IPS-15b (cell line): ENCODE measurements around the gene RPS6KB2.

ENCODE experiments used
- H3K27me3 ChIP-seq: one replicate; pipeline ENCODE4 v1.6.1; 2013; ENCODE audit warnings: low read length; ENCODE audit not compliant: control insufficient read depth, insufficient read depth
- H3K36me3 ChIP-seq: one replicate; pipeline ENCODE4 v1.6.1; 2013; ENCODE audit warnings: low read length; ENCODE audit not compliant: control insufficient read depth, insufficient read depth
- H3K4me1 ChIP-seq: one replicate; pipeline ENCODE4 v1.6.1; 2013; ENCODE audit warnings: mild to moderate bottlenecking, low read length; ENCODE audit not compliant: control insufficient read depth, insufficient read depth
- H3K4me3 ChIP-seq: one replicate; pipeline ENCODE4 v1.5.1; 2013; ENCODE audit warnings: low read depth, low read length
- H3K9ac ChIP-seq: one replicate; pipeline ENCODE4 v1.6.1; 2013; ENCODE audit warnings: low read depth, mild to moderate bottlenecking, low read length
- H3K9me3 ChIP-seq: one replicate; pipeline ENCODE4 v1.6.1; 2013; ENCODE audit warnings: mild to moderate bottlenecking, low read length; ENCODE audit not compliant: control insufficient read depth, insufficient read depth

The RPS6KB2 gene

GRCh38 chr11:67437082-67437808, 9.0 kb downstream of the RPS6KB2 start, which contains the start of gene PTPRCAP:
Gene PTPRCAP, minus strand, starts transcription at chr11:67437682. Its CDS starts 63 bp downstream, at chr11:67437619.
- H3K36me3 ChIP-seq, result peaks cover 61% of the 10 kb centered on the region
- no peaks in the 10 kb centered on the region for H3K27me3 ChIP-seq
- H3K9ac ChIP-seq, result peak within 1 kb of the TSS; percentile 47
- H3K4me1 ChIP-seq, result peaks cover 4% of the 10 kb centered on the region
- H3K4me3 ChIP-seq, result no peak within 1 kb of the TSS
- H3K9me3 ChIP-seq, result no peaks in the 10 kb centered on the region

GRCh38 chr11:67437809-67438157, 9.5 kb downstream of the RPS6KB2 start:
- Histone ChIP-seq H3K27me3 (no peaks in the 10 kb centered on the region), H3K4me3 (no peak overlapping the region), H3K36me3 (peaks cover 59% of the 10 kb centered on the region), H3K9me3 (no peaks in the 10 kb centered on the region), H3K9ac (no peak overlapping the region), H3K4me1 (peaks cover 4% of the 10 kb centered on the region)

GRCh38 chr11:67438158-67438902, 10.0 kb downstream of the RPS6KB2 start:
- H3K4me3 ChIP-seq, result no peak overlapping the region
- no peaks in the 10 kb centered on the region for H3K27me3 ChIP-seq
- peaks cover 54% of the 10 kb centered on the region for H3K36me3 ChIP-seq
- H3K9me3 ChIP-seq, result no peaks in the 10 kb centered on the region
- no peak overlapping the region for H3K9ac ChIP-seq
- H3K4me1 ChIP-seq, result peaks cover 4% of the 10 kb centered on the region

- Histone ChIP-seq H3K9ac (no peak overlapping the region), H3K9me3 (no peaks in the 10 kb centered on the region), H3K27me3 (no peaks in the 10 kb centered on the region), H3K4me1 (peaks cover 4% of the 10 kb centered on the region), H3K4me3 (no peak overlapping the region), H3K36me3 (peaks cover 43% of the 10 kb centered on the region)
These were observed 11.3 kb downstream of the RPS6KB2 start for GRCh38 chr11:67439321-67440228.

GRCh38 chr11:67440229-67441097, 12.2 kb downstream of the RPS6KB2 start:
- no peaks in the 10 kb centered on the region for H3K27me3 ChIP-seq
- no peak overlapping the region for H3K9ac ChIP-seq
- H3K36me3 ChIP-seq, result peaks cover 35% of the 10 kb centered on the region
- peaks cover 4% of the 10 kb centered on the region for H3K4me1 ChIP-seq
- H3K4me3 ChIP-seq, result no peak overlapping the region
- no peaks in the 10 kb centered on the region for H3K9me3 ChIP-seq

- H3K4me3 ChIP-seq, result no peak overlapping the region
- peaks cover 4% of the 10 kb centered on the region for H3K4me1 ChIP-seq
- H3K36me3 ChIP-seq, result peaks cover 31% of the 10 kb centered on the region
- no peaks in the 10 kb centered on the region for H3K9me3 ChIP-seq
- no peaks in the 10 kb centered on the region for H3K27me3 ChIP-seq
- no peak overlapping the region for H3K9ac ChIP-seq
These were observed 12.8 kb downstream of the RPS6KB2 start for GRCh38 chr11:67441098-67441563.

GRCh38 chr11:67441731-67442351, 13.5 kb downstream of the RPS6KB2 start:
- H3K27me3 ChIP-seq, result no peaks in the 10 kb centered on the region
- H3K9me3 ChIP-seq, result no peaks in the 10 kb centered on the region
- no peak overlapping the region for H3K9ac ChIP-seq
- no peak overlapping the region for H3K4me3 ChIP-seq
- H3K4me1 ChIP-seq, result peaks cover under 1% of the 10 kb centered on the region
- peaks cover 31% of the 10 kb centered on the region for H3K36me3 ChIP-seq

GRCh38 chr11:67442504-67443404, 14.5 kb downstream of the RPS6KB2 start:
- Histone ChIP-seq H3K9me3 (no peaks in the 10 kb centered on the region), H3K4me3 (peak overlapping the region; percentile 75), H3K27me3 (no peaks in the 10 kb centered on the region), H3K36me3 (peaks cover 28% of the 10 kb centered on the region), H3K9ac (peak overlapping the region; percentile 81), H3K4me1 (no peaks in the 10 kb centered on the region)

- H3K36me3 ChIP-seq, result peaks cover 5% of the 10 kb centered on the region
- H3K4me1 ChIP-seq, result no peaks in the 10 kb centered on the region
- no peak overlapping the region for H3K4me3 ChIP-seq
- no peak overlapping the region for H3K9ac ChIP-seq
- no peaks in the 10 kb centered on the region for H3K27me3 ChIP-seq
- H3K9me3 ChIP-seq, result no peaks in the 10 kb centered on the region
These were observed 17.2 kb downstream of the RPS6KB2 start for GRCh38 chr11:67445515-67445914.

GRCh38 chr11:67448220-67448609, 19.9 kb downstream of the RPS6KB2 start:
- no peak overlapping the region for H3K4me3 ChIP-seq
- no peaks in the 10 kb centered on the region for H3K36me3 ChIP-seq
- H3K27me3 ChIP-seq, result no peaks in the 10 kb centered on the region
- no peak overlapping the region for H3K9ac ChIP-seq
- no peaks in the 10 kb centered on the region for H3K4me1 ChIP-seq
- H3K9me3 ChIP-seq, result no peaks in the 10 kb centered on the region
